Stimulated activated CD4-positive, alpha-beta T cell treated with anti-CD3 and anti-CD28 coated beads, Interleukin-4, amount 100 ng/mL, for 24 hours (primary cell): ENCODE measurements around the gene ZSWIM5.
"Not testable (repeated sequence)": the region's sequence is repeated elsewhere in the genome, so short reads cannot be mapped to it uniquely, and the experiment has no call there.

ENCODE experiments used
- DNase-seq: peaks from one replicate; pipeline ENCODE4 v3.0.0-alpha.2; 2020

The ZSWIM5 gene

DNA sequence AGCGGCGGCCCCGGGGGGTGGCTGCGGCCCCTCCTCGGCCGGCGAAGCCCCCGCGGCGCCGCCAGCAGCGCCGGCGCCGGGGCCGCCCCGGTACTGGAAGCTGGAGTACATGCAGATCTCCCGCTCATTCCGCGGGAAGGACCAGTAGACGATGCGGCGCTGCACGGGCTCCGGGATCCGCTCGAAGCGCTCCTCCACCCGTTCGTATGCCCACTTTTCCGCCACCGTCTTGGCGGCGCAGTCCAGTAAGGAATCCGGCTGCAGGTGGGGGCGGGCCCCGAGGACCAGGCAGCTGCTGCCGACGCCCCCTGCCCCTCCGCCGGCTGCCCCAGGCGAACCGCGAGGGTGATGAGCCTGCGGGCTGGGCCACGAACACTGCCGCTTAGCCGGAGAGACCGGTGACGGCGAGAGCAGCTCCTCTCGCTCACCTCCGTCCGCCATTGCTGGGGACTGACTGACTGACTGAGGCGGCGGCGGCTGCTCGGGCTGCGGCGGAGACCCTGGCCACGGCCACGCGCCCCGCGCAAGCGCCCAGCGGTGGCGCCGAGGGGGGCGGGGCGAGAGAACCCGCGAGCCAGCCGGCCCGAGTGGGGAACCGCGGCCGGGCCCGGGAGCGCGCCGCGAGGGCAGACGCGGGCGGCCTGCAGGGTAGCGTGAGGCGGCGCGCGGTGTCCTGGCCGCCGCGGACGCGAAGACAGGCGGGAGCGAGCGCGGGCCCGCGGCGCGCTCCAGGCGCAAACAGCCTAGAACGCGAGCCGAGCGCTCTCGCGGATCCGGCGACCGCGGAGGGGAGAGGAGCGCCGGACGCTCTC is at the start of gene ZSWIM5:
Gene ZSWIM5, minus strand, starts transcription at position 696 of the 812 bp plus-strand sequence. Its CDS starts 255 bp downstream, at position 441.
- DNase-seq = peak; percentile 58

DNA sequence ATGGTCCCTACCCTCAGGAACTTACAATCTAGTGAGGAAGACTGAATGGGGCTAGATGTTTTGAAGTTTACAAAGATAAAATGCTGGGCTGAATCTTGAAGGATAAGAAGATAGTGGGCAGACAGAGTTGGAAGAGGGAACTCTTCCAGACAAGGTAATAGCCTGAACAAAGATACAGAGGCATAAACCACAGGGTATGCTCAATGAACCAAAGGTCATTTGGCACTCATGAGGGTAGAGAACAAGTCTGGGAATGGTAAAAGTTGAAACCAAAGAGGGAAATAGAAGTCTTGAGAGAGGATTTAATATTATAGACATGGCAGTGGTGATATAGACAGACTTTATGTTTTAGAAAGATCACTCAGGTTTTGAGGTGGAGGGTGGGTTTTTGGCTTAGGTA is 48.1 kb upstream of the ZSWIM5 start:
- DNase-seq = no peak

DNA sequence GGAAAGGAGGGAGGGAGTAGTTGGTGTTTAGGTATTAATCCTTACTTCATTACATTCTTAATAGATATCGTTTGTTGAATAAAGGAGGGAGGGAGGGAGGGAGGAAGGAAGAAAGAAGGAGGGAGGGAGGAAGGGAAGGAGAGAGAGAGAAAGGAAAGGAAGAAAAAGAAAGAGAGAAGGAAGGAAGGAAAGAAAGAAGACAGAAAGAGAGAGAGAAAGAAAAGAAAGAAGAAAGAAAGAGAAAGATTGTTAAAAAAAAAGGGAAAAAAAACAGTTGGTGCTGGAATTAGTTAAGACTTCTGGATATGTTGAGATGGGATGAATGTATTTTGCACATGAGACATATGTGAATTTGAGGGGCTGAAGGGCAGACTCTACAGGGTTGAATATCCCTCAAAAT is 44.1 kb upstream of the ZSWIM5 start:
- no peak for DNase-seq

DNA sequence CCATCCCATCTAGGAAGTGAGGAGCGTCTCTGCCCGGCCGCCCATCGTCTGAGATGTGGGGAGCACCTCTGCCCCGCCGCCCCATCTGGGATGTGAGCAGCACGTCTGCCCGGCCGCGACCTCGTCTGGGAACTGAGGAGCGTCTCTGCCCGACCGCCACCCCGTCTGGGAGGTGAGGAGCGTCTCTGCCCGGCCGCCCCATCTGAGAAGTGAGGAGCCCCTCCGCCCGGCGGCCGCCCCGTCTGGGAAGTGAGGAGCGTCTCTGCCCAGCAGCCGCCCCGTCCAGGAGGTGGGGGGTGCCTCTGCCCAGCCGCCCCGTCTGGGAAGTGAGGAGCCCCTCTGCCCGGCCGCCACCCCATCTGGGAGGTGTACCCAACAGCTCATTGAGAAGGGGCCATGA is 41.6 kb upstream of the ZSWIM5 start:
- DNase-seq = not testable (repeated sequence)

DNA sequence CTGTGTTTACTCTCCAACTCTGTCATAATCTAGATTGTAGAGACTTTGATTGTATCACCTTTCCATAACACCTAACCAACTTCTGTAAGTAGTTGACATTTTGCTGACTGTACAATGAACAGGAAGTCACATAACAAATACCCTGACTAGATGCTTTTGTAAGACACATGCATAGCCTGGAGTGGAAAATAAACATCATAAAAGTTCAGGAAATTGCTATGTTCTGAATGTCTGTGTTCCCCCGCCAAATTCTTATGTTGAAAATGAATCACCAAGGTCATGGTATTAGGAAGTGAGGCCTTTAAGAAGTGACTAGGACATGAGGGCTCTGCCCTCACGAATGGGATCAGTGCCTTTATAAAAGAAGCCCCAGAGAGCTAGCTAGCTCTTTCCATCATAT is 40.4 kb upstream of the ZSWIM5 start:
- peak; percentile 24 for DNase-seq

DNA sequence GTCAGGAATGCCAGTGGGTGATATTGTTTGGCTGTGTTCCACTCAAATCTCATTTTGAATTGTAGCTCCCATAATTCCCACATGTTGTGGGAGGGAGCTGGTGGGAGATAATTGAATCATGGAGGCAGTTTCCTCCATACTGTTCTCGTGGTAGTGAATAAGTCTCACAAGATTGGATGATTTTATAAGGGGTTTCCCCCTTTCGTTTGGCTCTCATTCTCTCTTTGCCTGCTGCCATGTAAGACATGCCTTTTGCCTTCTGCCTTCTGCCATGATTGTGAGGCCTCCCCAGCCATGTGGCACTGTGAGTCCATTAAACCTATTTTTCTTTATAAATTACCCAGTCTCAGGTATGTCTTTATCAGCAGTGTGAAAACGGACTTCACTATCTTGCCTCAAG is 40.0 kb upstream of the ZSWIM5 start:
- peak; percentile 8 for DNase-seq

DNA sequence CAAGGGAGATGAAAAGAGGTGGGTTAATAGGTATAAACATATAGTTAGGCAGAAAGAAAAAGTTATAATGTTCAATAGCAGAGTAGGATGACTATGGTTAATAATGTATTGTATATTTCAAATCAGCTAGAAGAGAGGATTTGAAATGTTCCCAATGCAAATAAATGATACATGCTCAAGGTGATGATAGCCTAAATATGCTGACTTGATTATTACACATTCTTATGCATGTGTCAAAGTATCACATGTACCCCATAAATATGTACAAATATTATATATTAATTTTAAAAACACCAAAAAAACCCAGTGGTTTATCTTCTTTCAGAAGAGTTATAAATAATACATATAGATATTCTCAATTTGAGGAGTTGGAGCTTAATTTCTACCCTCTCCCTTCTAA is 38.3 kb upstream of the ZSWIM5 start:
- DNase-seq = no peak

DNA sequence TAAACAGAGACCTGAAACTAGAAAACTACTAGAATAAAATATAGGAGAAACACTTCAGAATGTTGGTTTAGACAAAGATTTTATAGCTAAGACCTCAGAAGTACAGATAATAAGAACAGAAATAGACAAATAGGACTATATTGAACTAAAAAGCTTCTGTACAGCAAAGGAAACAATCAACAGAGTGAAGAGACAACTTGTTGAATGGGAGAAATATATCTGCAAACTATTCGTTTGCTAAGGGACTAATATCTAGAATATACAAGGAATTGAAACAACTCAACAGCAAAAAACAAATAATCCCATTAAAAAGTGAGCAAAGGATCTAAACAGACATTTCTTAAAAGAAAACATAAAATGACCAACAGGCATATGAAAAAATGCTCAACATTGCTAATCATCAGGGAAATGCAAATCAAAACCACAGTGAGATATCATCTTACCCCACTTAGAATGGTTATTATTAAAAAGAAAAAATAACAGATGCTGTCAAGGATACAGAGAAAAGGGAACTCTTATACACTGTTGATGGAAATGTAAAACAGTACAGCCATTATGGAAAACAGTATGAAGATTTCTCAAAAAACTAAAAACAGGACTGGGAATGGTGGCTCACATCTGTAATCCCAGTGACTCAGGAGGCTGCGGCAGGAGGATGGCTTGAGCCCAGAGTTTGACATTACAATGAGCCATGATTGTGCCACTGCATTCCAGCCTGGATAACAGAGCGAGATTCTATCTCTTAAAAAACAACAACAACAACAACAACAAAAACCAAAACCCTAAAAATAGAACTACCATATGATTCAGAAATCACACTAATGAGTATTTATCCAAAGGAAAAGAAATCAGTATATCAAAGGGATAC is 37.3 kb upstream of the ZSWIM5 start:
- DNase-seq = no peak

DNA sequence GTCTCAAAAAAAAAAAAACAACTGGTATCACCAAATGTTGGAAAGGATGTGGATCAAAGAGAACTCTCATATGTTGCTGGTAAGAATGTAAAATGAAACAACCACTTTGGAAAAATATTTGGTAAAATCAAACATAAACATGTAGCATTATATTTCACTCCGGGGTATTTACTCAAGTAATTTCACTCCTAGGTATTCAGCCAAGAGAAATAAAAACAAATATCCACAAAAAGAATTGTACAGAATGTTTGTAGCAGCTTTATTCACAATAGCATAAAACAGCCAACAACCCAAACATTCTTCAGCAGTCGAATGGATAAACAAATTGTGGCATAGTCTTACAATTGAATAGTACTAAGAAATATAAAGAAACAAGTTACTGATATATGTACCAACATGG is 32.4 kb upstream of the ZSWIM5 start:
- DNase-seq = no peak

DNA sequence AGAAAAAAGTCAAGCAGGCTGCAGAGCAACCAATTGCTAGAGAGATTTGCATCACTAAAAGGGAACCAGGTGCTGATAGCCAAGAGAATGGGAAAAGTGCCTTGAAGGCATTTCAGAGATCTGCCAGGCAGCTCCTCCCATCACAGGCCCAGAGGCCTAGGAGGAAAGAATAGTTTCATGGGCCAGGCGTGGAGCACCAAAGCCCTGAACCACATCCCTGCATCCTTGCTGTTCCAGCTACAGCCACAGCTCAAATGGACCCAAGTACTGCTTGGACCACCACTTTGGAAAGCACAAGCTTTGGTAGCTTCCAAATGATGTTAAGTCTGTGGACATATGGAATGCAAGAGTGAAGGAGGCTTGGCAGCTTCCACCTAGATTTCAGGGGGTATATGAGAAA is 29.7 kb upstream of the ZSWIM5 start:
- DNase-seq = no peak

DNA sequence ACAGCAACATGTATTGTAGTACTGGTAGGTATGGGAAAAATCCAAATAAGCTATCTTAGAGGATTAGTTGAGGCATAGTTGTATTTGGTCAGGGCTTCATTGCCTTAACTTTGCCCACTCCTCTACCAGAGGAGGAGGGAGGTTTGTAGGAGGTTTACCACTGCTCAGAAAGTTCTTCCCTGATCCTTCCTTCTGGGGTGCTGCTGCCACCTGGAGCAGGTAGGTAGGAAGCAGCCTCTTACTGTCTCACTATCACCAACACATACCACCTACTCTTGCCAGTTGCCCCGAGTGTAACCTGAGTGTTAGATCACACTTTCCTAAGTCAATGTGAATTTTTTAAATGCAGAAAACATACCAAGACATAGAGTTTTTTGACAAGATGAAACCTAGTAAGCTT is 24.1 kb upstream of the ZSWIM5 start:
- no peak for DNase-seq

DNA sequence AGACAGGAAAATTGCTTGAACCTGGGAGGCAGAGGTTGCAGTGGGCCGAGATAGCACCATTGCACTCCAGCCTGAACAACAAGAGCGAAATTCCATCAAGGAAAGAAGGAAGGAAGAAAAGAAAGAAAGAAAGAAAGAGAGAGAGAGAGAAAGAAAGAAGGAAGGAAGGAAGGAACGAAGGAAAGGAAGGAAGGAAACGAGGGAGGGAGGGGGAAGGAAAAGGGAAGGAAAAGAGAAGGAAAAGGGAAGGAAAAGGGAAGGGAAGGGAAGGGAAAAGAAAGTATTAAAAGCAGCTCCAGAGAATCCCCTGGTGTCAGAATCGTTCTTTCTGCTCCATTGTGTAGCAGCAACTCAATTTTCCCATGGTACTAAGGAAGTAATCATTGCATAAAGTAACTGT is 19.2 kb upstream of the ZSWIM5 start:
- DNase-seq = no peak

DNA sequence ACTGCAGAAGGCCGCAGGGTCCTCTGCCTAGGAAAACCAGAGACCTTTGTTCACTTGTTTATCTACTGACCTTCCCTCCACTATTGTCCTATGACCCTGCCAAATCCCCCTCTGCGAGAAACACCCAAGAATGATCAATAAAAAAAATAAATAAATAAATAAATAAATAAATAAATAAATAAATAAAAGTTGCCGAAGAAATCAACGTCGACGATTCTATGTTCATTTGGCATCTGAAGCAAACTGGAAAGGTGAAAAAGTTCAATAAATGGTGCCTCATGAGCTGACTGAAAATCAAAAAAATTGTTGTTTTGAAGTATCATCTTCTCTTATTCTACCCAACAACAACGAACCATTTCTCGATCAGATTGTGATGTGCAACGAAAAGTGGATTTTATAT is 17.3 kb upstream of the ZSWIM5 start:
- not testable (repeated sequence) for DNase-seq

DNA sequence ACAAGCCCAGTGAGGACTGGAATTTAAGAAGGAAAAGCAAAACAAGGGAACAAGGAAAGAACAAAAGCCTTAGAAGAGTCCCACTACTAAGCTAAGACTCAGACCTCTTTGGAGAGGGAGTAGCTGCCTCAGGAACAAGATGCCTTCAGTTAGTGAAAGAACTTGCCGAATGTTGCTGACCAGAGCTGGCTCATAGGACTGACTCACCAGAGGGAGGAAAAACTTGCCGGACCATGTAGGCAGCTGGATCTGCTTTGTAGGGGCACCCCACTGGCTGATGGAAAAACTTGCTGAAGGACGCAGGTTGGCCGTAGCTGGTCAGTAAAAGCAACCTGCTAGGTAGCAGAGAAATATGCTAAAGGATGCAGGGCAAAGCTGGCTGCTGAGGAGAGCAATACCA is 15.3 kb upstream of the ZSWIM5 start:
- DNase-seq = no peak

DNA sequence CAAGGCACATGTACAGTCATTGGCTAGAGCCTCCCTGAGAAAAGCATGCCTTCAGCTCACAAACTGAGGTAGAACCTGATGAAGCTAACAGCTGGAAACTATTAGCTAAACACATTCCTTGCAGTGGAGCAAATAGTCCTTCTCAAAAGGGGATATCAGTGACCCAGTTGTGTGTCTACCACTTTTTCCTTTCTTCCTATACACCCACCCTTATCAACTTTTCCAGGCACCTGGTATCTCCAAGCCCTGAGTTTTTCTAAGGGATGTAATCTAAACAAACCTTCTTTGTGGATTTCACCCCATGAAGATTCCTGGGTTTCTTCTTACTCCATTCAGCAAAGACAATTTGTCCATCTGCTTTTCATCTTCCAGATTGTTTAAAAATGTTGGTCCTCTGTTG is 10.5 kb upstream of the ZSWIM5 start:
- DNase-seq = no peak

DNA sequence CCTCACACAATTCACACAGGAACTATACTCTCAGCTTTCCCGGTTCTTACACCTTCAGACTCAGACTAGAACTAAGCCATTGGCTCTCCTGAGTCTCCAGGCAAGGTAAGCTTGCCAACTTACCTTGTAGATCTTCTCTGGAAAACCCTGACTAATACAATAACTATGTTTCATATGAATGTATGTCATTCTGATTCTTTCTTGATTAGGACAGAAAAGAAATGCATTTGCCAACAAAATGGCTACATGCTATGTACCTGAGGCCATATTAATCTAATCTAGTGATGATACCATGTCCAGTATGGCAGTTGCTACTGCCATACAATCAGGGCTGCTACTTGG is 9.8 kb upstream of the ZSWIM5 start:
- DNase-seq = no peak

DNA sequence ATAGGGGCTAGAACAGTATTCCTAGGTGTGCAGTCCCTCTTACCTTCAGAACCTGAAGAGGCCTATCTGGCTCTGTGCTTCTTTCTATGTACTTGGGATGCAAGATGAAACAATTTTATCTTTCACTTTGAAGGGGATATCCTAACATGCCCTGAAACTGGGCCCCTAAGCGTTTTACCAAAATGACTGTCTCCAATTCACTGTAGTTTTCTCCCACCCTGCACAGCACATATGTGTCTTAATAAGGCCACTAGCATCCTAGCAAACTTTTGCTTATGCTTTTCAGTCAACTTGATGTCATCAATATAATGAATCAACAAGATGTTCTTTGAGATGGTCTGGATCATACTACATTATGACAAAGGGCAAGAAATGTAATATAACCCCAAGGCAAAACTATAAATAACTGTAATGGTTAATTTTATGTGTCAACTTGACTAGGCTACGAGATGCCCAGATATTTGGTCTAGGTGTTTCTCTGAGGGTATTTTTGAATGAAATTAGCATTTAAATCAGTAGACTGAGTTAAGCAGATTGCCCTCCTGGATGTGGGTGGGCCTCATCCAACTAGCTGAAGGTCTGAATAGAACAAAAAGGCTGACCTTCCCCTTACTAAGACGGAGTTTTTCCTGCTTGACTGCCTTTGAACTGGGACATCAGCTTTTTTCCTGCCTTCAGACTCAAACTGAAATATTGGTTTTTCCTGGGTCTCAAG is 9.2 kb upstream of the ZSWIM5 start:
- DNase-seq = no peak

DNA sequence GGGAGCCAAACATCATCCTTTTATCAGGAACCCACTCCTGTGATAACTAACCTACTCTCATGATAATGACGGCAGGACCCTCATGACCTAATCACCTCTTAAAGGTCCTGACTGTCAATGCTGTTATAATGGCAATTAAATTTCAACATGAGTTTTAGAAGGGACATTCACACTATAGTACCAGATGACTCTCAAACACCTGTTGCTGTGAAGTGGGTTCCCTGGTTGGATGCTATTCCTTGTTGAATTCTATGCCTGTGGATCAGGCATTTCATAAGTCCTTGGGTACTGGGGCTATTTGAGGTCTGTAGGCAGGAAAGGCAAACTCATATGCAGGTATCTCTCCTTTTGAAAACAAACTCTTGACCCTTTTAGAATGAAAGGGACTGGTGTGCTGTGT is 7.5 kb upstream of the ZSWIM5 start:
- DNase-seq = no peak

DNA sequence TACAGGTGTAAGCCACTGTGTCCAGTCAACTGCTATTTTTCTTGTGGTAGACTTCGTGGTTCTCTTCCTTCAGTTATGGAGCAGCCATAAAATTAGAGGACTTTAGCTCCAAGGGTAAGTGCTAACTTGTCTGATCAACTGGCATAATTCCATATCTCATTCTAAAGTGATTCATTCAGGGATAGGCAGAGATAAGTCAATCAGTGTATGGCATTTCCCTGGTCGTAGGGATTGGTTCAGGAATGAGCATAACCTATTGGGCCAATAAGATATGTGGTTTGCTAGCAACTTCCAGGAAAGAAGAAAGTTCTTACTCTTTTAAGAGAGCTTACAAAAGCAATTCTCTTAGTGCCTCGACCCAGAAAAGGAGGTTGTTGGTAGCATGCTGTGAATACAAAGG is 4.7 kb upstream of the ZSWIM5 start:
- no peak for DNase-seq

DNA sequence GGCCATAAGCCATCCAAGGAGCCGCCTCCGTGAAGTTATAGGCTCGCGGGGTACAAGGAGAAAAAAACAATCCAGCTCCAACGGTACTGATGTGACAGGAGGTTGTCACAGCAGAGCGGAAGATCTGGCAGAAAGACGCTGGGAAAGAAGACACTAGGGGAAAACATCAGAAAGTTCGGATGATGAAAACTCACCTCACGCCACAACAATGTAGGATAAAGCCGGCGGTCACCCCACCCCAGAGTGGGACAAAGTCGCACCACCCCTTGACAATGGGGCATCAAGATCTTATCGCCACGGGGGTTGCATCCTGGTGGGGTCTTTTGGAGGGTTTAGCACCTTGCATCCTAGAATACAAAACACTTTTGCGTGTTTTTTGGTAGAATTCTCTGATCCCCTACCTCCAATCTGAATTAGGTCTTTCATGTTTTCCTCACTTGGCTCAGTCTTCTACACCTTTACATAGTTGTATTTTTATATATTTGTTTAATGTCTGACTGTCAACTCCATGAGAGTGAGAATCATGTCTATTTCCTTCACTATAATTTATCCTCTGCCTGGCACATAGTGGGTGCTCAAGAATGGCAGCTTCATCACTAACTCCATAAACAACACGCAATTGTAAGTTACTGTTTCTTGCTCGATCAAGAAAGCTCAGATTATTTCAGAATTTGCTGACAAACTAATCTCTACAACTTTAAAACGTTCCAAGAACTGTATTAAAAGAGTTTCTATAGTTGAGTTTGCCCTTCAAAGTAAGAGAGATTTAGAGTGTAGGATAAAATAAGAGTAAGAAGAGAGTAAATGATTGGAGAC is 611 bp upstream of the ZSWIM5 start:
- DNase-seq = no peak

DNA sequence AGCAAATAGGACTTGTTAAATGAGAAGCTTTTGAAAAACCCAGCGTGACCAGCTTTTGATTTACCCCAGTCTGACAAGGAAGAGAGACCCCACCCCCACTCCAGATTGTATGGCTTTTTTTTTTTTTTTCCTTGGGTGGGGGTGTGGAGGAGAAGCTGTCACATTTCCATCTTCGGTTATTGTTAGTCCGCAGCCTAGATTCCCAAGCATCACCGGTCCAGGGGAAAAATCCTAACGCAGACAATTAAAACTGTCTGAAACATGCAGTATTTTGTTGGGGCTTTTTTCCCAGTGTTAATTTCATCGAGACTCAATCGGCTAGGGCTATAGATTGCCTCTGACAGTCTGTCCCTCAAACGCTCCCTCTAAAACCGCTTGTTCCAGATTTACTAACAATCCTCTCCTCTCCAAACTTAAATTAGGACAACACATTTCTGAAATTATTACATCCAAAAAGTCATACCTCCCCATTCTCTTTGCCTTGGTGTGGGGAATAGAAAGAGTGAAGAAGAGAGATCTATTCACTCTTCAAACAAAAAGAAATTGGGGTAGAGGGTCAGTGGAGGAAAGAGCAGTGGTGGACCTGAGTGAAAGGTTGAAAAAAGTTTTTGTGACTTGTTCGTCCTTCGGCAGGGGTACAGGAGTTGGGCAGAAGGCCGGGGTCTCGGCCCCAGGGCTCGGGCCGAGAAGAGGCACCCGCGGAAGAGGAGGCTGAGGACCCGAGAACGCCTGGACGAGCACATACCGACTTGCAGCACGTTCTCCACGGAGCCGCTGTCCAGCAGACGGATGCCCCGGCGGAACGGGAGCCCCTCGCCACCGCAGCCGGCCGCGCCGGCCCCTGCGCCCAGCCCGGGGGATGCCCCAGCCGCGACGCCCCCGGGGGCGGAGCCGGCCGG is 1.1 kb downstream of the ZSWIM5 start:
- DNase-seq = no peak
